GM18858 (cell line): ENCODE data around the gene CDC42BPG.

Experiments
- ATAC-seq: cut with Tn5 transposase; IDR thresholded peaks from one replicate; pipeline ENCODE4 v1.9.1; 2021; ENCODE audit not compliant: unreplicated experiment

The CDC42BPG gene

DNA sequence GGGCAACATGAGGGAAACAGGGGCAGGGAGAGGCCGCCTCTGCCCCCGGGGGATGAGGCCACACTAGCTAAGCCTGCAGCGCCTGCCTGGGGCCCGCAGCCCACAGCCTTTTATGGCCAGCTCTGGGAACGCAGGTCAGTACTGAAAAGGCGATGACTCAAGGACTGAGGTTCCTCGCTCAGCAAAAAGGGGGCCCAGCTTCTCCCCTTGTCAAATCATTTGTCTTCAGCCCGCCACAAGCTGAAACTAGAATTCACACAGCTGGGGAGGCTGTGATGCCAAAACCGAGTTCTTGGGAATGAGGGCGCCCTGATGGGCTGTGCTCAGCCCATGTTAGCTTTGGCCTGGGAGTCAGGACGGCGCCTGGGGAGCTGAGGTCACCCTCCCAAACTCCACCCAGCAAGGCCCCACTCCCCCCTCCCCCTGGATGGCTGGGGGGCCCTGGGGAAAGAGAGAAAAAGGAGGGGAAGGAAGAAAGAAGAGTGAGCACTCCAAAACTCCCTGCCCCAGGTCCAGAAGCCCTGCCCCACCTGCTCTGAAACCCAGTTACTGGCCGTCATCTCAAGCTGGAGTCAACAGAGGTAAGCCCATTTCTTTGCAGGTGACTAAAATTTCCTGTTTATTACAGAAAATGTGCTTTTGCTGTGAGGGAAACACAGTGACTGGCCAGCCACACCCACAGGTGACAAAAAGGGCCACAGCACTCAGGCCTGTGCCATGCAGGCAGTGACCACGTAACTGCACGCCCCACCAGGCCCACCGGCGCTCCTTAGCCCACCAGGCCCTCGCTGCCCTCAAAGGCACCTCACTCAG is 20.2 kb upstream of the CDC42BPG start:
- ATAC-seq = no peak

DNA sequence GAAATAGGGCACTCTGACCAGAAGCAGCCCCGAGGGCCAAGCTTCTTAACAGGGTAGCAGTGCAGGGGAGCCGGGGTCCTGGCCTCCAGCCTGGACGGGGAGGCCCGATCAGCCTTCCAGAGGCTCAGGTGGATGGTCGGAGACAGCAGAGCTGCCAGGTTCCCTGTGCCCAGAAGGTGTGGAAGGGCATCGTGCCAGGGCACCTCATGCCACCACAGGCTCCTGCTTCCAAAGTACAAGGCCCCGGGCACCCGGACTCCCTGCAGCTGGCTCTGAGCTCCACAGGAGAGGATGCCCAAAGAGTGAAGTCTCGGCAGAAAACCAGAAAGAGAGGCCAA is 19.7 kb upstream of the CDC42BPG start:
- no peak for ATAC-seq

DNA sequence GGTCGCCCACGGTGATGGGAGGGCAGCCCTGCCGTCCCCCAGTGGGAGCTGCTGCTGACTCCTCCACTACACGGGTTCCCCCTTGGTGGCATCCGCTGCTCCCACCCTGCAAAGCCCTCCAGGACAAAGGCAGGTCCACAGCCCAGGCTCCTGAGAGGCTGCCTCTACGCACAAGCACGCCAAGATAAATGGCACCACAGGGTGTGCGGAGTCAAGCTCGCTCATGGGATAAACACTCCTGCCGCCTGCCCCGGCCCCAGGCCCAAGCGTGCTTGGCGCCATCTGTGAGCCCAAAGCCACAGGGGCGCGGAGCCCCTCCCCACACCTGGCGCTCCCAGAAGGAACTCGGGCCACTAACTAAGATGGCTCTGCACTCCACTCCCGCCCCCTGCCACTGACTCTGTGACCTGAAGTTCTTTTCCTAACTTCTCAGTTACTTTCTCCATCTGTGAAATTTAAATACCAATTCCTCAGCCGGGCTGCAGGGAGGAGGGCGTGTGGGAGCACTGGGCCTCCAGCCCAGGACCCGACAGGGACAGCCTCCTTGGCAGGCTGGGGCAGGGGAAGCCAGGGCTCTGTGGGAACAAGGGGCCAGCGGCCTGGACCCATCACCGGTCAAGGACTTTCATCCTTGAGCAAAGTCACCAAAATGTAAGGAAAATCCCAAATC is 19.1 kb upstream of the CDC42BPG start:
- ATAC-seq = no peak

DNA sequence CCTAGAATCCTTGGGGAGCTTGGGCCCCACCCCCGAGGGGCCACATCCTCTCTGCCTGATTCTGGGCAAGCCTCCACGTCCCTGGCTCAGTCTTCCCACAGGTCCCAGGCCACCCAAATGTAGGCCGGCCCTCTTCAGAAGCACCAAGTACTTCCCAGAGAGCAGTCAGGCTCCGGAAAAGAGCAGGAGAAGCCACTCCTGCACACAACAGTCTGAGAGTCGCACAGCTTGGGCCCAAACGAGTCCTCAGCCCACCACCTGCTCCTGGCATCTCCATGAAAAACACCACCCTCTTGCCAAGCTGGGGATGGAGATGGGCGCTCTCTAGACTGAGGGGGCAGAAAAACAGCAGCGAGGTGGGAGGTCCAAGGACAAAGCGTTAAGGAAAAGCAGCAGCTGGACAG is 18.5 kb upstream of the CDC42BPG start:
- ATAC-seq = no peak

DNA sequence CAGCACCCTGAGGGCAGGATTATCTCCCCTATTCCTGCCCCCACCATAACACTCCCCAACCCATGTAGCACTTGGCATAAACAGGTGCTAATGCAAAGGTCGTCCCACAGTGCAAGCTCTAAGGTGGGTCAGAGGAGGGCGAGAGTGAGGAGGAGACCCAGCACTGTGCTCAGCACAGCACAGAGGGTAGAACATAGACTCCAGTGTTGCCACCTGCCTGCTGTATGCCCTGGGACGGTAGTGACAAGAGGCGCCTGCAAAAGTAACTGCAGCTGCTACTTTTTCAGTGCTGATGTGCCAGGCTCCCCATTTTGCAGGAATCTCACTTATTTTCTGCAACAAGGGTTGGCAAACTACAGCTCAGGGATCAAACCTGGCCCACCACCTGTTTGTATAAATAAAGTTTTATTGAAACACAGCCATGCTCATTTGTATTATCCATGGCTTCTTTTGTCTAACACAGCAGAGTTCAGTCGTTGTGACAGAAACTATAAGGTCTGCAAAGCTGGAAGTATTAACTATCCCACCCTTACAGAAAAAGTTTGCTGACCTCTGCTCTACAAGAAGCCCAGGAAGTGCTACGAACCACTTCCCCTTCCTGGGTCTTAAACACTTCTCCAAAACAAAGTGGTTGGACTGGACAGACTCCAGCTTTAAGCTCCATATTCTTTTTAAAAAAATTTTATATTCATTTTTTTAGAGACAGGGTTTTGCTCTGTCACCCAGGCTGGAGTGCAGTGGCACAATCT is 16.9 kb upstream of the CDC42BPG start:
- ATAC-seq = no peak

DNA sequence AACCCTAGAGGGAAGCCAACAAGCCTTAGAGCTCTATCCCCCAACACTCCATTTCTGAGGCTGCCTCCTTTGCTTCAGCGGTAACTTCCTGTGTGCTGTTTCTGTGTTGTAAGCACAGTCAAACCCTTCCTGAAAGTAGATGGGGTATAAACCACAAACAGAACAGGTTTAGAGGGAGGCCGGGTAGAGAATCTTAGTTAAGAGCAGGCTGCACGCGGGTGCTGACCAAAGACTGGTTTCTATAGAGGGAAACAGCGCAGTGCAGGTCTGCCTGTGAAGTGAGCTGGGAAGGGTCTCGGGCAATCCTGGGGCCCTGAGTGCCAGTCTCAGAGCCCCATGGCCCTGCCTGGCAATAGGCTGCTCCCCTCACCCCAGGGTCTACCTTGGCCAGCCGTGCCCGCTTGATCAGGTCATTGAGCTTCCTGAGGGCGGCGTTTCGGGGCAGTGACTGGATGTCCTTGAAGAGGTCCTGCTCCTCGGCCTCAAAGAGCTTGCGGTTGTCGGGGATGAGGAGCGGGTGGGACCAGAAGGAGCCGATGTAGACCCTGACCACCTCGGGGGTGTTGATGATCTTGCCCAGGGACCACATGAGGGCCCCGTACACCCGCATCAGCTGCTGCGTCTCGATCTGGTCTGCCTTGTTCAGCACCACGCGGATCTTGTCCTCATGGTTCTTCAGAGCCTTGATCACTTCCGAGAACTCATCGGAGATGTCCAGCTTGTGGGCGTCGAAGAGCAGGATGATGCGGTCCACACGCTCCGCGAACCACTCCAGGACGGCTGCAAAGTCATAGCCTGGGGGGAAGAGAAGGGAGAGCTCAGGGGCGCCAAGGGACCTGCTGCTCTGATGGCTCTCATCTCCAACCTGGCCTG is 15.3 kb upstream of the CDC42BPG start:
- ATAC-seq = peak; percentile 72

DNA sequence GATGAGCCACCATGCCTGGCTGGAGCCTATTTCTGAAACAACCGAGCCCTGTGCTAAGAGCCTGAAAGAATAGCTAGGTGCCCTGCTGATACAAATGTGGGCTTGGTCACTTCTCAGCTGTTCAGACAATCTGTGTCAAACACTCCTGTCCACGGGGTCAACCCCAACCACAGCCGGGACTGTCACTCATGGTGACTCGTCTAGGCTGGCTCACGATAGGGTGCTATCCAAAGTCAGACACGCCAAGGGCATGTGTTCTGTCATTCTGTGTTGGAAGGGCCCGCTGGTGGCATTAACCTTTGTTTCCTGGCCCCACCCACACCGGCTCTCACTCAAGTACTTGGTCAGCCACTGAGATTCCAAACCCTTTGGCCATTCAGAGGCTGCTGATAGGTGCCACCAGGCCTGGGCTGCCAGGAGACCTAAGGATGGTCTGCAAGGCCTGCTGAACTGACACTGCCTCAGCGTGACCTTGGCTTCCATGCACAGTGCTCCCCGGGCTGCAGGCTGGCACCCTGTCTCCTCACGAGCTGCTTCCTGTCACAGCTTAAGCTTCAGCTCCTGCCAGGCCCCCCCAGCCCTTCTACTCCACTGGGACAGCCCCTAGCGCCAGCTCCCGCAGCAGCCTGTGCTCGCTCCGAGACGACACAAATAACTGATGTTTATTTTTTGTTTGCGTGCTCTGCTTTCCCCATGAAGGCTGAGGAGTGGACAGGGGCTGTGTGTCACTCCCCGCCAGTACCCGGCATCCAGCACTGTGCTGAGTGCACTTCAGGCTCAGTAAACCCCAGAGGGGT is 14.2 kb upstream of the CDC42BPG start:
- ATAC-seq = no peak

DNA sequence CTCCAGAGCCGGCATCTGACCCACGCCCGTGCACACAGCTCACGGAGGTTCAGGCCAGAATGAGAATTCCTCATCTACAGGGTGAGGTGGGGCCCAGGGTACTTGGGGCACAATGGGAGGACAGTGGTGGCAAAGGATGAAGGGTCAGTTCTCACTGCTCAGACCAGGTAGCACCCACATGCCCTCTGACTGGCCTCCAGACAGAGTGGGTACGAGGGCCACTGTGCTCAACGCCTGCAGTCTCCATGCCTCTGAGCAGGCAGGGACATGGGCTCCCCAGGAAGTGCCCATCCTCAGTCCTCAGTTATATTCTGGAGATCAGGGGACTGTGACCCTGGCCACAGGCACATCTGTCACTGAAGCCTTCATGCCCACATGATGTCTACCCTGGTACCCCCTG is 13.0 kb upstream of the CDC42BPG start:
- ATAC-seq = no peak

DNA sequence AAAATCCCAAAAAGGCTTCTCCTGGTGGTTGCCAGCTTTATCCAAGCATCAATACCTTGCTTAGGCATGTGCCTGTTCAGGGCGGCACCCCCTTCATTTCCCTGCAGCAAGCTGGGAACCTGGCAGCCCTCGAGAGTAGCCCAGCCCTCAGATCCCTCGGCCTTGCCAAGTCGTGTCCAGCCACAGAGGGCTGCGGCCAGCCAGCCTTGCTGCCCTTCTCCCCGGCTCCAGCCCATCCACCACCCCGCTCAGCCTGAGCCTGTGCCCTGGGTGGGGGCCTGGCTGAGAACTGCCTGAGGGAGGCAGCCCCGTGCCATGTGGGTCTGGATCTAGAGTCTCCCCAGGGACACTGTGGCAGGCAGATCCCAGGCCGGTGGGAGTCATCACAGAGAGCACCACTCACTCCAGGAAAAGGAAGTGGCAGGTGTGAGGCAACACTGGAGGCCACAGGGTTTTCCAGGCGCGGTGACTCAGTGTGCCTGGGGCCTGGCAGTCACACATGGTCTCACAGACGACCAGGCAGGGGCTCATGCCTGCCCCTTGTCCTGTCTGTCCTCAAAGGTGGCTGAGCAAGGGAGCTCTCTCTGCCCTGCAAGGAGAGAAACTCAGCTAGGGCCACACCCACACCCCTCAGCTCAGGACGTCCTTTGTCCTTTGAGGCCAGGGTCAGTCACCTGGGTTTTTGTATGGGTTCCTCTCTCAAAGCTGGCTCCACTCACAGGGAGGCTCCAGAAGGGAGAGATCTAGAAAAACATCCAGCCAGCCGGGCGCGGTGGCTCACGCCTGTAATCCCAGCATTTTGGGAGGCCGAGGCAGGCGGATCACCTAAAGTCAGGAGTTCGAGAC is 12.2 kb upstream of the CDC42BPG start:
- ATAC-seq = no peak

GRCh38 chr11:64855596-64856304 is 11.3 kb upstream of the CDC42BPG start:
- ATAC-seq = no peak

DNA sequence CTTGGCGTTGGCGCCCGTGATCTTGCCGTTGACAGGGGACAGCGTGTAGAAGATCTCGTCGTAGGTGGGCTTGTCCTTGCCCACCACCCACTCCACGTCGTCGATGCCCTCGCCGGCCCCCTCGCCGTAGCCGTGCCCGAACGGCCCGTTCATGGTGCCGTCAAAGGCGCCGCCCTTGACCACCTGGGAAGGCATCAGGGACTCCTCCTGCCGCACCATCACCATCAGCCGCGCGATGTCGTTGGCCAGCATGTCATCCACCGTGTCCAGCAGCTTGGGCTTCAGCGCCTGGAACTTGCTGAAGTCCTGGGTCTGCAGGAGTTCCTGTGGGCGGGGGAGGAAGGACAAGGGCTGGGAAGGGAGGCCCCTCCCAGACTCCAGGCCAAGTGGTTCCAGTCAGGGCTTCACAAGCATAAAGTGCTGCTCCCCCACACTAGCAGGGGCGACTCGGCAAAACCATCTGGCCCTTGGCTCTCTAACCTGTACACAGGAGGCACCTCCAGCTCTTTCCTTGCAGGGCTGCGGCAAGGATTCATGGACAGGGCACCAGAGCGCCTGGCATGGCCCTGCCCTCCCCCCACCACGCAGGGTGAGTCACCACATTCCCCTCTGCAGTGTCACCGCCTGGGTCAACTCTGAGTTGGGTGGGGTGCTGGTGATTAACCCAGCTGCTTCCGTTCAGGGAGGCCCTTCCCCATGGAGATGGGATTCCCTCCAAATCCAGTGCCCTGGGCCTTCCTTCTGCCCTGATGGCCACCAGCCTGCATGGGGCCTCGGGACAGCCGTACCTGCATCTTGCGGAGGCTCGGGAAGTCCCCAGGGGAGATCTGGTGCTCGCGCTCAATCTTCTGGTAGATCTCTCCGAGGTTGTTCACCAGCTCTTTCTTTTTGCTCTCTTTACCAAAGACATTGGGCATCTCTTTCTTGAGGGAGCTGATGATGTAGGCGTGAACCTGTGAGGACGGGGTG is 10.4 kb upstream of the CDC42BPG start:
- no peak for ATAC-seq

DNA sequence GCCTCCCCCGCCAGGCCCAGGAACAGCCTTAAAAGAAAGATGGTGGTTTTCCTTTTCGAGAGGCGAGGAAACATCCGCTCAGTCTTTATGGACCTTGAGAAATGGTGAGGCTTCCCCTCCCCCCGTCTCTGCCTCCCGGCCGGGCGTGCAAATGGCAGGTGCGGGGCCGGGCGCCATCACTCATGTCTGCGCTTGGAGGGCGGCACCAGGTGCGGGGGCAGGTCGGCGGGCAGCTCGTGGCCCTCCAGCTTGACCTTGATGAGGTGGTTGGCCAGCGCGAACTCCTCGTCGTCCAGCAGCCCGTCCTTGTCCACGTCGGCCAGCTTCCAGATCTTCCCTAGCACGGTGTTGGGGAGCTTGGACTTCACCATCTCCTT is 9.7 kb upstream of the CDC42BPG start:
- ATAC-seq = no peak

- no peak for ATAC-seq
These were observed 9.3 kb upstream of the CDC42BPG start for GRCh38 chr11:64853709-64854108.

- no peak for ATAC-seq
These were observed 8.5 kb upstream of the CDC42BPG start for GRCh38 chr11:64852804-64853509.

DNA sequence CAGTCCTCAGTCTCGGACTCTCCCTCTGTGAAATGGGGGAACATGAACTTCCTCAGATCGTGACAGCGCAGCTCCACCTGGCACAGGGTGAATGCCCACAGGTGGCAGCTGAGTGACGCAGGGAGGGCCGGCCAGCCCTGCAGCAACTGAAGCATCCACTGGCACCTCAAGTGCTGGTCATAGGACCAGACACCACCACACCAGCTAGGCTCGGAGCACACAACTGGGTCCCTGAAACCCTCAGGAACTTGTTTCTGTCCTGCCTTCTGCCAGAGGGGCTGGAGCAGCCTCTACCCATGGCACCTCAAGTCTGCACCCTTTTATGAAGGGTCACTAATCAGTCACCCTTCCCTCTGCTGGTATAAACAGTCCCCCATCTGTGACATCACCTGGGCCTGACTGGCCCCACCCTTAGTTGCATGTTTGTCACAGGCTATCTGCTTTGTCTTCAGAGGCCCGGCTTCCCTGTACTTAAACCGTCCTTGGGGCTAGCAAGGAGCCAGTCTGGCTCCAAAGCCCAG is 7.4 kb upstream of the CDC42BPG start:
- no peak for ATAC-seq

DNA sequence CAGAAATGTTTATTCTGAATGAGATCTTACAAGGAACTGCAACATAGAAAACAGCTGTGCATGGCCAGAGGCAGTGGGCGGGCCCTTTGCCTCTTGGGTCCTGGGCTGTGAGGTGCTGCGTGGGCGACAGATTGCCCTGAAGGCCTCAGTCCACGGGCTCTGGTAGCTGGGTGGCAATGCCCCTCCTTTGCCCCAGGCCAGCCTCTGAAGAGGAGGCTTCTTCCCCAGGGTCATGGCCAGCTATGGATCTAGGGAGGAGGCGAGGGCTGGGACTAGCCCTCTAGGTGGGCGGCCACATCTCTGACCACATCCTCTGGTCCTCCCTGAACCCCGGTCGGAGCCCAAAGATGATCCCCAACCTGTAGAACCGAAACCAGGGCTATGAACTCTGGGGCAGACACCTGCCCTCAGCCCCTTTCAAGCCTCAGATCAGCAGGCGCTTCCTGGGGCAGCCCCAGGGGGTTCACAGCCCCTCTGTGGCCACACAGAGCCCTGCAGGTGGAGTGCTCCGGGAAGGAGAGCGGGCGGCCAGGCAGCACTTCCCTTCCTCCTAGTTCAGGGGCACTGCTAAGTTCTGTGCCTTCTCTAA is 6.6 kb upstream of the CDC42BPG start:
- ATAC-seq = peak; percentile 49
